Ramos (cell line): ENCODE results near the gene OTUD4.
"Not testable (repeated sequence)": the region's sequence is repeated elsewhere in the genome, so short reads cannot be mapped to it uniquely, and the experiment has no call there.

Source experiments
- in situ Hi-C: fragments of 300-500 bp; cut with MboI; formaldehyde crosslinking; loops from one replicate; pipeline ENCODE4 v1.14.3; 2022; ENCODE audit warnings: low sequenced_read_pairs; ENCODE audit not compliant: unreplicated experiment

The OTUD4 gene, protein sequence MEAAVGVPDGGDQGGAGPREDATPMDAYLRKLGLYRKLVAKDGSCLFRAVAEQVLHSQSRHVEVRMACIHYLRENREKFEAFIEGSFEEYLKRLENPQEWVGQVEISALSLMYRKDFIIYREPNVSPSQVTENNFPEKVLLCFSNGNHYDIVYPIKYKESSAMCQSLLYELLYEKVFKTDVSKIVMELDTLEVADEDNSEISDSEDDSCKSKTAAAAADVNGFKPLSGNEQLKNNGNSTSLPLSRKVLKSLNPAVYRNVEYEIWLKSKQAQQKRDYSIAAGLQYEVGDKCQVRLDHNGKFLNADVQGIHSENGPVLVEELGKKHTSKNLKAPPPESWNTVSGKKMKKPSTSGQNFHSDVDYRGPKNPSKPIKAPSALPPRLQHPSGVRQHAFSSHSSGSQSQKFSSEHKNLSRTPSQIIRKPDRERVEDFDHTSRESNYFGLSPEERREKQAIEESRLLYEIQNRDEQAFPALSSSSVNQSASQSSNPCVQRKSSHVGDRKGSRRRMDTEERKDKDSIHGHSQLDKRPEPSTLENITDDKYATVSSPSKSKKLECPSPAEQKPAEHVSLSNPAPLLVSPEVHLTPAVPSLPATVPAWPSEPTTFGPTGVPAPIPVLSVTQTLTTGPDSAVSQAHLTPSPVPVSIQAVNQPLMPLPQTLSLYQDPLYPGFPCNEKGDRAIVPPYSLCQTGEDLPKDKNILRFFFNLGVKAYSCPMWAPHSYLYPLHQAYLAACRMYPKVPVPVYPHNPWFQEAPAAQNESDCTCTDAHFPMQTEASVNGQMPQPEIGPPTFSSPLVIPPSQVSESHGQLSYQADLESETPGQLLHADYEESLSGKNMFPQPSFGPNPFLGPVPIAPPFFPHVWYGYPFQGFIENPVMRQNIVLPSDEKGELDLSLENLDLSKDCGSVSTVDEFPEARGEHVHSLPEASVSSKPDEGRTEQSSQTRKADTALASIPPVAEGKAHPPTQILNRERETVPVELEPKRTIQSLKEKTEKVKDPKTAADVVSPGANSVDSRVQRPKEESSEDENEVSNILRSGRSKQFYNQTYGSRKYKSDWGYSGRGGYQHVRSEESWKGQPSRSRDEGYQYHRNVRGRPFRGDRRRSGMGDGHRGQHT

DNA sequence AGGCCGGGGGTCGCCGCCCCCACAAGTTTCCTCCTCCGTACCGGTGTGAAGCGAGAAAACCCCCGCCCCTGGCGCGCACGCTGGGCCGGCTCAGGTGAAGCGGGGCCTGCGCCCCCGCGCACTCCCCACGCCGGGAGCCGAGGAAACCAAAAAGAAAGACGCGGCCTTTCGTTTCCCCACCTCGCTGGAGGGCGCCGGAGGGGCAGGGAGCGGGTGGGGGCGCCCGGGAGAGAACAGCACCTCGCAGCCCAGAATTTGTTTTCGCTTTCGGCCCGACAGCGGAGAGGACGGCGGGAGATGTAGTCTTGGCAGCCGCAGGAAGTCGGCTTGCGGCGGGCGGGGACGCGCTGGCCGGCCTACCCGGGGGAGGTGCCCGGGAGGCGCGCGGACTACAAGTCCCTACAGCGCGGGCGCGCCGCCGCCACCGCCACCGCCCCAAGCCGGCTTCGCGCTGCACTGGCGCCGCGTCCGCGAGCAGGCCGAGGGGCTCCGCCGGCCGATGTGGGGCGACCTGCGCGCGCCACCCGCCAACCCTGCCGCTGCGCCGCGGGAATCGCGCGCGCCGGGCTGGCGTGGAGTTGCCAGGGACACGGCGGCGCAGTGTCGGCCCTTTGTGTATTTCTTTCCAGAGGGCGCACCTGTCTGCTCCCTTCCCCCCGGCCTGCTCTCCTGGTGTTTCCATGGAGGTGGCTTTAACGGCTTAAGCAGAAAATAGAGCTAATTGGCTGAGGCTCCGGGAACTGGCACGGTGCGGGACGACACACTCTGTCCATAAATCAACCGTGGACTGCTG is at the start of gene OTUD4:
TSS of gene OTUD4 (minus strand) at position 292 of the 793 bp plus-strand sequence. CDS start 616 bp downstream, outside the sequence.
- in situ Hi-C loops = loop anchor here (25.0 kb wide), 1 partner anchor 882 kb away; no protein-coding TSS in a partner anchor

DNA sequence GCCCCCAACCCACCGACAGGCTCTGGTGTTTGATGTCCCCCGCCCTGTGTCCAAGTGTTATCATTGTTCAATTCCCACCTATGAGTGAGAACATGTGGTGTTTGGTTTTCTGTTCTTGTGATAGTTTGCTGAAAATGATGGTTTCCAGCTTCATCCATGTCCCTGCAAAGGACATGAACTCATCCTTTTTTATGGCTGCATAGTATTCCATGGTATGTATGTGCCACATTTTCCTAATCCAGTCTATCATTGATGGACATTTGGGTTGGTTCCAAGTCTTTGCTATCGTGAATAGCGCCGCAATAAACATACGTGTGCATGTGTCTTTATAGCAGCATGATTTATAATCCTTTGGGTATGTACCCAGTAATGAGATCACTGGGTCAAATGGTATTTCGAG is 42.8 kb upstream of the OTUD4 start:
- in situ Hi-C loops = not testable (repeated sequence)

DNA sequence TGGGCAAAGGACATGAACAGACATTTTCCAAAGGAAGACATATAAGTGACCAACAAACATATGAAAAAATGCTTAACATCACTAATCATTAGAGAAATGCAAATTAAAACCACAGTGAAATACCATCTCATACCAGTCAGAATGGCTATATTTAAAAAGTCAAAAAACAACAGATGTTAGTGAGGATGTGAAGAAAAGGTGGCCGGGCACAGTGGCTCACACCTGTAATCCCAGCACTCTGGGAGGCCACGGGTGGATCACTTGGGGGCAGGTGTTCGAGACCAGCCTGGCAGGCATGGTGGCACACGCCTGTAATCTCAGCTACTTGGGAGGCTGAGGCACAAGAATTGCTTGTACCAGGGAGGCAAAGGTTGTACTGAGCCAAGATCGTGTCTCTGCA is 41.1 kb upstream of the OTUD4 start:
- in situ Hi-C loops = not testable (repeated sequence)

DNA sequence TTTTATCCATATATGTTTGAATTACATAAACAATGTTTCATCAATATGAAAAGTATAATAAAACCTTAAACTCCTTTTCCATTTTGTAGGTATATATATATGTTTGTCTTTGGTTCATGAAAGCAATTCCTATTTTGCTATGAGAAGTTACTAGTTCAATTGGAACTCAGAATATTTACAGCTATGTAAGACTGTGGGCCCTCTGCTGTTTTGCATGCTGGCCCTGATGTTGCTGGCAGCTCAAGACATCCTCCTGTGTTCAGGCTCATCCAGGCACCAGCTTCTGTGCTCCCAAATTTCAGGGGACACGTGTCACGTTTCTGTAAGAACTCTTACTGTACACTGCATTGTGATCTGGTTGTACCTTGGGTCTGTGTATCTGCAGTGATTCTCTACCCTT is 38.7 kb upstream of the OTUD4 start:
- in situ Hi-C loops = no loop called here

DNA sequence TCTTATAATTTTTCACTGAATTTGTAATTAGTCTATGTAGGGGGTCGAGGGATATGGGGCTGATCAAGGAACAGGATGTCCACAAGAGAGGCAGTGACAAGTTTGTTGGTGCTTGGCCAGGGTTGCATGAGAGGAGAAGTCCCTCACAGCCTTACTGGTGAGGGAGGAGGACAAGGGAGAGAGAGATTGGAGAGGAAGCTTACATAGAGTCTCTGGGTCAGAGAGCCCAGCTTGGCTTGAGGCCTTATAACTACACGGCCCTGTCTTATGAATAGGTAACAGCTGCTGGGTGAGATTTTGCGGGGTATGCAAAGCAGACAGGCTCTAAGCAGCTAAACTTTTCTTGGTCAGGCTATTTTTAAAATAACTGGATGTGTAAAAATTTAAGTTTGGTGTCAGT is 37.9 kb upstream of the OTUD4 start:
- in situ Hi-C loops = no loop called here

DNA sequence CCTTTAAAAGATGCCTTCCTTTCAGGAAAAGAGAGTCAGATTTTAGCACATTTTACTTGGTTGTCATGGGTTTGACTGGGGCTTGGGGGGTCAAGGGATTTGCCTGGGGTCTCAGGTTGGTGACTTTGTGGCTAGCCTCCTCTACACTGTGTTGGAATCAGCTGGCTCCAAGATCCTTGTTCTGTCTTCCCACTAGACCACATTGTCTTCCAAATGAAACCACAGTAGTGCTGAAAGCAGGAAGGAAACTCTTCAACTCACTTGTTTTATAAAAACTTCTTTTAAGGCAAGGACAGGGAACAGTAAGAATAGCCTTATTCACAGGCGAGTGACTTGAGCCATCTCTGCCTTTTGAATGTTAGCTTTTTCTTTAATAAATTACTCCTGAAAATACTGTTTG is 37.0 kb upstream of the OTUD4 start:
- in situ Hi-C loops = no loop called here

DNA sequence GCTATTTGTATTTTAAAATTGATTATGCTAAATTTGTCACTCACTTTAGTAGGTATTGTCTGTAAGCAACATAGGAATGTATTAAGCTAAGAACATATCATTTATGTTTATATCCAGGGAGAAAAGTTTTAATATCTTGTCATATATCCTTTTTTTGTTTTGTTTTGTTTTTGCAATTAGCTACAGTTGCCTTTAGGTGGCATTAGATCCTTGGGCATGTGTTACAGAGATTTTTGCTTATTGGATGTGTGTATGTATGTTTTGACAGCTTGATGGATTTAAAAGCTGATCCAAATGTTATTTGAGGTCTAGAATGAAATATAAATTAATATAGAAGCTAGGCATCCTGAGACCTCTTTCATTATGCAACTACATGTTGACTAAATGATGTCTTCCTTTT is 36.1 kb upstream of the OTUD4 start:
- in situ Hi-C loops = no loop called here

DNA sequence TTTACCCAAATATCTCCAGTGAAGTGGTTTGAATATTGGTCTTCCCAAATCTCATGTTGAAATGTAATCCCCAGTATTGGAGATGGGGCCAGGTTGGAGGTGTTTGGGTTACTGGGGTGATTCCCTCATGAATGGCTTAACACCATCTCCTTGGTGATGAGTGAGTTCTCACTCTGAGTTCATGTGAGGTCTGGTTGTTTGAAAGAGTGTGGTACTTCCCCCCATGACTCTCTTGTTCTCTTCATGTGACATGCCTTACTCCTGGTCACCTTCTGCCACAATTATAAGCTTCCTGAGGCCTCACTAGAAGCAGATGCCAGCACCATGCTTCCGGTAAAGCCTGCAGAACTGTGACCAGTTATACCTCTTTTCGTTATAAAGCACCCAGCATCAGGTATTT is 32.9 kb upstream of the OTUD4 start:
- in situ Hi-C loops = no loop called here

DNA sequence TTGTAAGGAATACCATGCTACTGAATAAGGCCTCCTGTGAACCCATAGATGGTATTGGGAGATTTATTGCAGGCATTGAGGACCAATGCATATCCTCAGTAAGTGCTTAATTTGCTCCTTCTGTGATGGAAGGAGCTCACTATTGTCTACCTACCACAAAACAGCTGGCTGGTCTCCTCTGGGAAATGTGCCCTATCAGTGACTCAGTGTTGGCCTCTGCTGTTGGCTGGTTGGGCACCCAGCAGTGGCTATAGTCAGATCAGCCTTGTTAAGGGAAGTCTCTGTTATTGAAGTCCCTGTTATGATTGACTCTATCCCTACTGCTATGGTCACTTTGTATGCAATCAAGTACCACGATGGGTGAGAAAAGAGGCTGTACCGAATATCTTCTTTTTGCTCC is 27.5 kb upstream of the OTUD4 start:
- in situ Hi-C loops = no loop called here

DNA sequence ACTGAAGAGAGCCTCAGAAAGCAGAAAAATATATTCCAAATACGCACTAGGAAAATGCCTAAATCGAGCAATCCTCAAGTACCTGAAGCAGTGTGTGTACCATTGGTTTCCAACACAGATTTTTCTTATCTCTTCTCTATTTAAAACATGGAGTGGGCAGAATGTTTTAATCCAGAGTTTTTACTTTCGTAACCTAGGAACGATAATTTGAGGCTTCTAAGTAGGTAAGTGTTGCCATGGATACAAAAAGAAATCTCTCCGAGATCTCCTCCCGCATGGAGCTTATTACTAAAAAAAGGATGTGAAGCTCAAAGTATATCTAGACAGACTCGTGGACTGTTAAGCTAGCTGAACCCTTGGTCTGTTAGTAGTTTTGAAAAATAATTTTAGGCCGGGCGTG is 23.0 kb upstream of the OTUD4 start:
- in situ Hi-C loops = no loop called here

DNA sequence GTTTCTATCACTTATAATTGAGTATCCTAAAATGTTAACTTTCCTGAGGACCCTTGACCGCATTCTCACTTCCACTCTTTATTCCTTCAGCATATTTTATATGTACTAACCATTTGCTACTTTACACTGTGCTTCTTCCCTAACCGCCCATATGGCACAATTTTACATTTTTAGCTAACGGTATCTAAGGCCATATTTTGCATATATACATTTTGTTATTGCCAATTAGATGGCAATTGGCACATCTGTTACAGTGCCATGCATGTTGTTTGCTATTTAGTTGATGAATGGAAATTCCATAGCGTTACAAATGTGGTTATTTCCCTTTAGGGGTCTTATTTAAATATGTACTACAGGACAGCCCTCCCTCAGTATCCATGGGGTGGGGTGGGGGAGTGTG is 20.0 kb upstream of the OTUD4 start:
- in situ Hi-C loops = no loop called here

DNA sequence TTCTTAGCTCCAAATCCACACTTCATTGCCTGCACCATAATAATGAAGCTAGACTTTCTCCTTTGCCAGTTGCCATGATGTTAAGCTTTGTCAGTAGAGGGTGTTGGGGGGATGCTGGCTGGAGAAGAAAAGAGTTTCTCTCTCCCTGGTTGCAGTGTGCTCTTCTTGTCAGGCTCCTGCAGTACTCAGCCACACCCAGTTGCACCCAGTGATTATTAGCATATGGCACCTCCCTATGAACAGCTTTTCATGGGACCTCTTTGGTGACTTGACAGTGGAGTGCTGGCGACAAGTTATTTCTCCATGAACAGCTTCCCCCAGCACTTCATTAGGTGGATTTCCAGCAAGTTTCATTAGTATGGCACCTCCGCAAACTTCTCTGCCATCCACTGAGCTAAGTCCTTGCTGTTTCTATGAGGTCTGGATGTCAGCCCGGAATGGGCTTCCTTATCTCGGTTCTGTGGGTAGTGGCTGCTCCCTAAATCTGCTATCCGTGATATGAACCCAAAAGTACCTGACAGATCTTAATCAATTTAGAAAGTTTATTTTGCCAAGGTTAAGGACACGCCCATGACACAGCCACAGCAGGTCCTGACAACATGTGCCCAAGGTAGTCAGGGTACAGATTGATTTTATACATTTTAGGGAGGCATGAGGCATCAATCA is 18.8 kb upstream of the OTUD4 start:
- in situ Hi-C loops = loop anchor here (25.0 kb wide), 1 partner anchor 863 kb away; no protein-coding TSS in a partner anchor

DNA sequence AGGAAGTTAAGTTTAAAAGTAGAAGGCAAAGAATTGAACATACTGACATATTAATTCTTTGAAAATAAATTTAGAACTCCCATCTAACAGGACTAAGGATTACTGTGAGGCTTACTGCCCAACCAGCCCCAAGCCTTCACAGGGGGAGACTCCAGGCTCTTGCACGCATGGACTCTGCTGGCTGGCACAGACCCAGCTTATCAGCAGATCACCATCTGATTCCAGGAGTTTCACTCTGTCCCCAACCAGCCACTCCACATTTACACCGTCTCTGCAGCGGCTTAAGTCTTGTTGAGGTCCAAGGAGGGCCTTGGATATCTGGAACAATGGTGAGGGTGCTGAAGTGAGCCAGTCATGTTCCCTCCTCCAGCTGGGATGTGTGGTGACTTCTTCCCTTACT is 16.4 kb upstream of the OTUD4 start:
- in situ Hi-C loops = loop anchor here (25.0 kb wide), 1 partner anchor 866 kb away; no protein-coding TSS in a partner anchor

DNA sequence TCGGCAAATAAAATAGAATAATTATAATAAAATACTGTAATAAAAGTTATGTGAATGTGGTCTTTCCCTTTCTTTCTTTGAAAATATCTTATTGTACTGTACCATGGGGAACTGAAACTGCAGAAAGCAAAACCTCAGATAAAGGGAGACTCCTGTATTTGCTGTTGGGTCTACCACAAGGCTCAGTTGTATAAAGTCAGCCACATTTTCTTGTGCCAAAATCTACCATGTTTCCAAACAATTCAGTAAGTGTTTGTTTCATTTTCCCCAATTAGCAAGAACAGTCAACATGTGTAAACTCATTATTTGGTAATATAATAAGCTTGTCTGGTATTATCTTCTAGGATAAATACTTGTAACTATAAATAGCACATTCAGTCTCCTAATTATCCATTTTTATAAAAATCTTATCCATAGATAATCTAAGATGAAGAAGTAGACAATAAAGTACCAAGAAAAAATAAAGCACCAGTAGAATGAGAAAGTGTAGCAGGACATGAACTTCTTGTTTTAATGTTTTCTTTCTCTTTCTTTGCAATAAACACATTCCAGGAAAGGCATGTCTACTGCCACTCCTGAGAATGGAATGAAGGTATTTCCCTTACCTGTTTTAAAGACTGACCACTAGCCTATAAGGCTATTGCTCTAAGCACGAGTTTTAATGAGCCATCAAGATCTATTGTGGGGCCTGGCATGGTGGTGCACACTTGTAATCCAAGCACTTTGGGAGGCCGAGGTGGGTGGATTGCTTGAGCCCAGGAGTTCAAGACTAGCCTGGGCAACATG is 15.0 kb upstream of the OTUD4 start:
- in situ Hi-C loops = loop anchor here (25.0 kb wide), 1 partner anchor 867 kb away; no protein-coding TSS in a partner anchor

DNA sequence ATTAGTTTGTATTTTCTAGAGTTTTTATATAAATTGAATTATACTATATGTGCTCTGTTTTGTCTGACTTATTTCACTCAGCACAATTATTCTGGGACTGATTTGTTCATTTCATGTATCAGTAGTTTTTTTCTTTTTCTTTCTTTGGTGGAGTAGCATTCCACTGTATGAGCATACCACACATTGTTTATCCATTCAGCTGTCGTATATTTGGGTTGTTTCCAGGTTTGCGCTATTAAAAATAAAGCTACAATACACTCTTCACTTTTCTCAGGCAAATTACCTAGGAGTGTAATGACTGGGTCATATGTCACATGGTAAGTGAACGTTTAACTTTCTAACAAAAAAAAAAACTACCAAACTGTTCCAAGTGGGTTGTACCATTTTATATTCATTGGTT is 9.6 kb upstream of the OTUD4 start:
- in situ Hi-C loops = loop anchor here (25.0 kb wide), 1 partner anchor 872 kb away; no protein-coding TSS in a partner anchor

DNA sequence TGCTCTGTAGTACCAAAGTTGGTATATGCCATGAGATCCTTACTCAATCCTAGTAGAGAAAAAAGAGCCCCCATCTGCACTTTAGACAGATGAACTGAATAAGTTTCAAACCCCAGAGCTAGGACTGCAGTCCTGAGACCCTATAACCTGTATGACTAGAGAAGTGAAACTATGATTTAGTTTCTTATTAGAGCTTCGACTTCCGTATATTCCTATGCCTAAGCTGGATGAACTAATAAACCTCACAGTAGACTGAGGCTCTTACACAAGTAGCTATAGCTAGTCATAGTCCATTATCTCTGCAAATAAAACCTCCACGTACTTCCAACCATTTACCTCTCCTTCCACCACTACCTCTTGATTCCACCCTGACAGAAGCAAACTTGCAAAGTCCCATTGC is 6.3 kb upstream of the OTUD4 start:
- in situ Hi-C loops = loop anchor here (25.0 kb wide), 1 partner anchor 876 kb away; no protein-coding TSS in a partner anchor

DNA sequence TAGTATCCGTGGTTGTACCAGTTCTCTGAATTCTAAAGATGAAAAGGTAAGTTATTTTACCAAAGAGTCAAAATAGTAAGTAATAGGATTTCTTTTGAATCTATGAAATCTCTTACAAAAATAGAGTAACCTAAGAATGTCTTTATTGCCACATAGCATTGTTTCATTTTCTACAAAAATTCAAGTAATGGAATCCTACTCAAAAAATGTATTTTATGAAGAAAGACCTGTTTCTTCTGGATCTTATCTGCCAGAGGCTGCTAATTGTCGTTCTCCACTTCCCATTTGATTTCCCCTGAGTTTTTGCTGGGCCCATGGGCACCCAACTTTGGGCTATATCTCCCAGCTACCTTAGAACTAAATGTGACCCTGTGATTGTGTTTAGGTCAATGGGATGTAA is 3.2 kb upstream of the OTUD4 start:
- in situ Hi-C loops = loop anchor here (25.0 kb wide), 1 partner anchor 879 kb away; no protein-coding TSS in a partner anchor

DNA sequence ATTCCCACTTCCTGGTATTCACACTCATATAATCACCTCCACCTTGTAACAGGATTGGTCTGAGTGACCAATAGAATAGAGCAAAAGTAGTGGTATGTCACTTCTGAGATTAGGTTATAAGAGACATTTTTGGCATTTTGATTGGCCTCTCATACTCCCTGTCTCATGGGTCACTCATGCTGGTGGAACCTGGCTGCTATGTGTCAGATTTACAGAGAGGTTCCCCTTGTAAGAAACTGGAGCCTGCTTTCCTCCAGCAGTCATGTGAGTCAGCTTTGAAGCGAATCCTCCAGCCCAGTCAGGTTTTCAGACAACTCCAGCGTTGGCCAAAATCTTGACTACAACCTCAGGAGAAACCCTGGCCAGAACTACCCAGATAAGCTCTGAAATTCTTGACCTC is 2.6 kb upstream of the OTUD4 start:
- in situ Hi-C loops = loop anchor here (25.0 kb wide), 1 partner anchor 879 kb away; no protein-coding TSS in a partner anchor
